ENCODE results near the gene EPHA2. TPM values are rescaled to one million over a fixed set of nuclear protein-coding genes. Genes with fewer than 3 reads are reported as not detected.
A peak's percentile ranks its signal among the peaks of the same experiment; 100 is the strongest.

EPHA2 gene
- total and polyA plus RNA-seq, 8 donors, result 6.5 to 17.1 (median 11.0) TPM

DNA sequence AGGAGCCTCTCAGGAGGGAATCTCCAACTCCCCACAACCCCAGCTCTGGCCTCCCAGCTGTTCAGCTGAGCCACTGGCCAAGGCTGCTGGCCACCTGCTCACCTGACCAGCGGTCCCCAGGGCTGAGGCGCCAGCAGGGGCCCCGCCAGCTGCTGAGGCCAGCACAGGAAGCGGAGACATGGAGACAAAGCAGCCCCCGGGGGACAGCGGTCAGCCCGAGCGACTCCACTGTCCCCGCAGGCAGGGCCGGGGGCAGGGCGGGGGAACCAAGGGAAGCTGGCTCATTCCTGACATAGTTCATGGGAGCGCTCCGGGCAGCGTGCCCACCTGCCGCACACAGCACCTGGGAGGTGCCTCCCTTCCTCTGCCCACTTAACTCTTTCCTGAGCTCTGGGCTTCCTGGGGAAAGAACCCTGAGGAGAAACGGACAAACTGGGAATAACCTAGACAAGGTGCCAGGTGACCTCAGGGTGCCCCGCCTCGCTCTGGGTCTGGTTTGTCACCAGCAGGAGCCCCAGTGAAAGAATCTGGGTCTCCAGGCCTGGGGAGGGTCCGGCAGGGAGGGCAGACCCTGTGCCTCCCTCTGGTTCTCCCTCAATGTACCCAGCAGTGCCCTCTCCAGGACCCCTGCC is 10.7 kb downstream of the EPHA2 start:
- no peak for FAIRE-seq
- Histone ChIP-seq H3K4me1 (peaks cover 11 to 42% (median 14%) of the 10 kb centered on the region in 3 donors), H3K27me3 (no peaks in the 10 kb centered on the region), H3K27ac (peak overlapping the region; percentile 80 to 87 (median 84)), H3K9me3 (no peaks in the 10 kb centered on the region), H3K36me3 (peaks cover 0 to 18% (median 9%) of the 10 kb centered on the region in 3 donors), H3K4me3 (peak overlapping the region in 2 of 4 donors; percentile 34 to 40)
- TF ChIP-seq, protein P1, sequence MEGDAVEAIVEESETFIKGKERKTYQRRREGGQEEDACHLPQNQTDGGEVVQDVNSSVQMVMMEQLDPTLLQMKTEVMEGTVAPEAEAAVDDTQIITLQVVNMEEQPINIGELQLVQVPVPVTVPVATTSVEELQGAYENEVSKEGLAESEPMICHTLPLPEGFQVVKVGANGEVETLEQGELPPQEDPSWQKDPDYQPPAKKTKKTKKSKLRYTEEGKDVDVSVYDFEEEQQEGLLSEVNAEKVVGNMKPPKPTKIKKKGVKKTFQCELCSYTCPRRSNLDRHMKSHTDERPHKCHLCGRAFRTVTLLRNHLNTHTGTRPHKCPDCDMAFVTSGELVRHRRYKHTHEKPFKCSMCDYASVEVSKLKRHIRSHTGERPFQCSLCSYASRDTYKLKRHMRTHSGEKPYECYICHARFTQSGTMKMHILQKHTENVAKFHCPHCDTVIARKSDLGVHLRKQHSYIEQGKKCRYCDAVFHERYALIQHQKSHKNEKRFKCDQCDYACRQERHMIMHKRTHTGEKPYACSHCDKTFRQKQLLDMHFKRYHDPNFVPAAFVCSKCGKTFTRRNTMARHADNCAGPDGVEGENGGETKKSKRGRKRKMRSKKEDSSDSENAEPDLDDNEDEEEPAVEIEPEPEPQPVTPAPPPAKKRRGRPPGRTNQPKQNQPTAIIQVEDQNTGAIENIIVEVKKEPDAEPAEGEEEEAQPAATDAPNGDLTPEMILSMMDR (IDR thresholded peaks at IDR 0.05), result no peak
- 5 to 7% methylated on average over 18 to 19 of the region's 19 CpGs for WGBS, 2 donors
- peak; percentile 90 to 97 (median 91) for DNase-seq
- ATAC-seq, result peak; percentile 81 to 86 (median 84)
- intact Hi-C loops (cut with DNase I), result no loop called here

DNA sequence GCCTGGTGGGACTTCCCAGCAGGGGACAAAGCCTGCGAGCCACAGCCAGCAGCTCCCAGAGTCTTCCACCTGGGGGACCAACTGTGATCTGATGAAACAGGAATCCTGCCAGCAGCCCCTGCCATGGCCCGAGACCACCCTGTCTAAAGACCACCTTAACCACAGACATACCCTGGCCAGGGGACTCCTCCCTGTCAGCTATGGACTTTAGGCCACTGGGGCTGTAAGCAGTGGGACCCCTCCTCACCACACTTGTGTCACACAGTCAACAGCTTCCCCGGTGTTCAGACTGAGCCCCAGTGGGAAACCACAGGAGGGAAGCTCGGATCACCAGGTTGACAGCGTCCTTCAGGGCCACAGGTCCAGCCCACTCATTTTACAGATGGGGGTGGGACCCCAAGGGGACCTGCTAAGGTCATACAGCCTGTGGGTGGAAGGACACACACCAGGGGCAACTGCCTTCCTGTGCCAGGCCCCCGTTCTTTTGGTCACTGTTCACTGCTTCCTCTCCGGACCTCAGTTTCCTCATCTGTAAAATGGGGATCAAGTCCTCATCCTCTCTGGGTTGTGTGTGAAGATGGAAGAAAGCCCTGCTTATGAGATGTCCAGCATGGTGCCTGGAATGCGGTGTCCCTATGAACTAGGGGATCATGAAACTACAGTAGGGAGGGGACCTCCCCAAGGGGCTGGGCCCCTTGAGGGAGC is 11.4 kb downstream of the EPHA2 start:
- Histone ChIP-seq H3K27ac (peak overlapping the region; percentile 80 to 87 (median 84)), H3K27me3 (no peaks in the 10 kb centered on the region), H3K36me3 (peaks cover 0 to 18% (median 9%) of the 10 kb centered on the region in 3 donors), H3K4me3 (peak overlapping the region in 2 of 4 donors; percentile 34 to 40), H3K4me1 (peaks cover 11 to 42% (median 14%) of the 10 kb centered on the region in 3 donors), H3K9me3 (no peaks in the 10 kb centered on the region)
- FAIRE-seq (no peak), ATAC-seq (peak in 3 of 4 donors; percentile 0 to 5 (median 3)), DNase-seq (peak in 1 of 6 donors; percentile 46)
- intact Hi-C loops (cut with DNase I), result no loop called here
- TF ChIP-seq, protein P1 (IDR thresholded peaks at IDR 0.05), result no peak
- 26 to 27% methylated on average over 8 of the region's 8 CpGs for WGBS, 2 donors

DNA sequence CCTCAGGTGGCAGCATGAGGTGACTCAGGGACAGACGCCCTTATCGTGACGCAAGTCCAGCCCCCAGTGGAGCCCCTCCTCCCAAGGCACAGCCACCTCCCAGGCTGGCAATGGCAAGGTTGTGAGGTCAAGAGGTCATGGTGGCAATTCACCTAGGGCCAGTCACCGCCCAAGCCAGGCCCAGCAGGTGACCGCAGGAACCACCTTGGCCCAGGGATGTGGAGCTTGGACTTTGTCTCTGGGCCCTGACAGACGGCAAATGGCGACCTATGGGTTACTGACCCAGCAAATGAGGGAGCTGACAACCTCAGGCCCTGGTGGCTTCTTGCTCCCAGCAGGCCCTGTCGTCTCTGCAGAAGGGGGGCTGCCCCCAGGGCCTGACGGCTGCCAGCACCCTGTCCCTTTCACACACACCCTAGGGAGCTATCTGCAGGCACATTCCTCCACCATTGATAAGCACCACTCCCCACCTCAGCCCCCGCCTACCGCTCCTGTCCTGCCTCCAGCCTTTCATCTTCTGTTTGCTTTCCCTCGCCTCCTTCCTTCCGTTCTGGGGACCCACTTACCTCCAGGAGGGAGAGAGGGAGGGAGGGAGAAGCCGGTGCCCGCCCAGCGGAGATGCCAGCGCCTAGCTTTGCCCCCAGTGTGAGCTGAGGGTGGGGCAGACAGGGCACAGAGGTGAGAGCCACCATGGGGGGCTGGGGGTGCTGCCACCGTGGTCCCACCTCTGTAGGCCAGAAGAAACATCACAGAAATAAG is 12.1 kb downstream of the EPHA2 start:
- peak in 5 of 6 donors; percentile 75 to 87 (median 79) for DNase-seq

DNA sequence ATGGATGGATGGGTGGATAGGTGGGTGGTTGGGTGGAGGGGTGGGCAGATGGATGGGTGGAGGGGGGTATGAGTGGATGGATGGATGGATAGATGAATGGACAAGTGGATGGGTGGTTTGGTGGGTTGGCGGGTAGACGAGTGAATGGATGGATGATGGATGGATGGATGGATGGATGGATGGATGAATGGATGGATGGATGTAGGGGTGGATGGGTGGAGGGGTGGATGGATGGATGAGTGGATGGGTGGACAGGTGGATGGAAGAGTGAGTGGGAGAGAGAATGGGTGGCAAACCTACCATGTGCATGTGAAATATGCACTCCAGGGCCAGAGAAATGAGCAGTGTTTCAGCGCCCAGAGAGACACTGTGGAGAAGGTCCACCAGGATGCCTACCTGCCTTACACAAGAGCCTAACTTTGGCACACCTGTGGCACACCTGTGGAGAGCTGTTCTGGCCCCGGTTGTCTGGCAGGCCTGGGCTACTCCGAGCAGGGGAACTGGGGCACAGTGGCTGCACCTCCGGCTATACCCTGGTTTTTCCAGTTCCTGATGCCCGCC is 12.8 kb downstream of the EPHA2 start:
- TF ChIP-seq, protein P1 (IDR thresholded peaks at IDR 0.05), result no peak
- Histone ChIP-seq H3K36me3 (peaks cover 0 to 10% (median 6%) of the 10 kb centered on the region in 3 donors), H3K4me1 (peaks cover 11 to 42% (median 14%) of the 10 kb centered on the region in 3 donors), H3K27me3 (no peaks in the 10 kb centered on the region), H3K27ac (peak overlapping the region; percentile 80 to 87 (median 84)), H3K4me3 (no peak overlapping the region), H3K9me3 (no peaks in the 10 kb centered on the region)
- ATAC-seq (no peak), FAIRE-seq (no peak), DNase-seq (no peak)
- intact Hi-C loops (cut with DNase I), result no loop called here
- 61 to 66% methylated on average over 6 to 7 of the region's 7 CpGs for WGBS, 2 donors

More for the DNA sequence above, 12.1 kb downstream of the EPHA2 start:
- WGBS, 2 donors, result 19 to 21% methylated on average over 17 to 18 of the region's 18 CpGs
- Histone ChIP-seq H3K36me3 (peaks cover 0 to 12% (median 9%) of the 10 kb centered on the region in 3 donors), H3K27me3 (no peaks in the 10 kb centered on the region), H3K4me3 (peak overlapping the region in 1 of 4 donors; percentile 40), H3K9me3 (no peaks in the 10 kb centered on the region), H3K4me1 (peaks cover 11 to 42% (median 14%) of the 10 kb centered on the region in 3 donors), H3K27ac (peak overlapping the region; percentile 80 to 87 (median 84))
- TF ChIP-seq, protein P1 (IDR thresholded peaks at IDR 0.05), result no peak
- intact Hi-C loops (cut with DNase I), result no loop called here
- no peak for FAIRE-seq
- peak; percentile 54 to 74 (median 64) for ATAC-seq

All from pancreas (tissue), 10 donors.